ES-I3 (cell line): ENCODE data around the gene CDPF1.

Experiments
- H3K36me3 ChIP-seq: 2 replicates; pipeline ENCODE4 v1.6.1; 2013; ENCODE audit warnings: mild to moderate bottlenecking, low read length, control low read depth, moderate library complexity; ENCODE audit not compliant: insufficient read depth
- H3K4me1 ChIP-seq: 2 replicates; pipeline ENCODE4 v1.6.1; 2013; ENCODE audit warnings: mild to moderate bottlenecking, control low read depth, low read length; ENCODE audit not compliant: insufficient read depth
- H3K9ac ChIP-seq: 2 replicates; pipeline ENCODE4 v1.6.1; 2013; ENCODE audit warnings: low read depth, mild to moderate bottlenecking, low read length, moderate library complexity
- H3K9me3 ChIP-seq: 2 replicates; pipeline ENCODE4 v1.6.1; 2013; ENCODE audit warnings: mild to moderate bottlenecking, low read length, moderate library complexity; ENCODE audit not compliant: control insufficient read depth, insufficient read depth

Gene CDPF1

DNA sequence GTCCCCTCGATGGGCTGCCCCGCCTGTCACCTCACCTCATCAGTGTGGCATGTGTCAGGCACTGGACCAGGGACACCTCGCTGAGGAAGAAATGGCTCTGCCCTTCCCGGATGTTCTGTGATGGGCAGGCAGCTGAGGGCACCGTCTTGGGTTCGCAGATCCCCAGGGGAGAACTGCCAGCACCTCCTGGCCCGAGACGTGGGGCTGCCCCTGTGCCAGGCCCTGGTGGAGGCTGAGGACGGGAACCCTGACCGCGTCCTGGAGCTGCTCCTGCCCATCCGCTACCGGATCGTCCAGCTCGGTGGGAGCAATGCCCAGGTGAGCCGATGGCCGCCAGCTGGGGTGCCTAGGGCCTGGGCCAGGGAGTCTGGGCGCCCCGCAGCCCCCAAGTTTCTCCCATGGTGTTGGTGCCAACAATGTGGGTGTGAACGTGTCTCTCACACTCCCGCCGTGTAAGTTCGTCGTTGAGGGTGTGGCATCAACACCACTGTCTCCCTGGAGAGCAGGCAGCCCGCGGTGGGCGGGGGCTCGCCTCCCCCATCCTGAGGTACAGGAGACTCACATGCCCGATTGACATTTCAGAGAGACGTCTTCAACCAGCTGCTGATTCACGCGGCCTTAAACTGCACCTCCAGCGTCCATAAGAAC lies 39.3 kb upstream of the CDPF1 start:
- Histone ChIP-seq H3K9ac (no peak overlapping the region), H3K4me1 (peaks cover 4% of the 10 kb centered on the region; the same call in 1 of the 2 replicates), H3K36me3 (no peaks in the 10 kb centered on the region), H3K9me3 (no peaks in the 10 kb centered on the region)

- Histone ChIP-seq H3K9me3 (no peaks in the 10 kb centered on the region), H3K4me1 (peaks cover 4% of the 10 kb centered on the region; the same call in 1 of the 2 replicates), H3K36me3 (no peaks in the 10 kb centered on the region), H3K9ac (no peak overlapping the region)
Observed at GRCh38 chr22:46288846-46289243, 38.8 kb upstream of the CDPF1 start.

DNA sequence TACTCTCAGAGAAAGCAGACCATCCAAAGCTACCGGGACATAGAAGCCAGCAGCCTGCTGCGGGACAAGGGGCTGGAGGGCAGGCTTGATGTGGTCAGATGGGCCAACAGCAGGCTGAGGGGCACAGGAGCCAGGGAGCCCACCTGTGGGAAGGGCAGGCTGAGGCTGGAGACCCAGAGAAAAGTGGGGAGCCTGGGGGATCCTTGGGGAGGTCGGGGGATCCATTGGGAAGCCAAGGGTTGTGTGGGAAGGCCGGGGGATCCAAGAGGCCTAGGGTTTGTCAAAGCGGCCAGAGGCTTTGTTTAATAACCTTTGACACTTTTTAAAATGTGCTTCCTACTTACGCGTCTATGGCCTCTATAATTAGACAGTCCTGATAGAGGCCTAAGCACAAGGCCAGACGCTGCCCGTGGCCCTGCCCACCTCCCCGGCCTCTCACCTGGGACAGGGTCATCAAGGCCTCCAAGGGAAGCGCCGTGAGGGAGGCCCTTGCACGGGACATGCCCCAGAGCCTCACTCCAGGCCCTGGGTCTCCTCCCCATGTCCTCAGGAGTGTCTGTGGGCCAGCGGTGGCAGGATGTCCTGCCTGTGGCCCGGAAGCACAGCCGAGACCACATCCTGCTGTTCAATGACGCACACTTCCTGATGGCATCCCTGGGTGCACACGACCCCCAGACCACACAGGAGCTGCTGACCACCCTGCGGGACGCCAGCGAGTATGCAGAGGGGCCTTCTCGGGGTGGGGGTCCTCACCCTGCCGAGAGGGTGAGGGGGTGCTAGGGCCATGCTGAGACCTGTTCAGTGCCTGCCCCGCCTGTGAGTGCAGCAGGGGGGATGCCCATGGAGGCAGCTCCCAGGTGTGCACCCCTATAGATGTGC lies 38.0 kb upstream of the CDPF1 start:
- no peaks in the 10 kb centered on the region for H3K36me3 ChIP-seq
- no peak overlapping the region for H3K9ac ChIP-seq
- H3K4me1 ChIP-seq = no peaks in the 10 kb centered on the region; the same call in 1 of the 2 replicates

GRCh38 chr22:46286941-46287872 lies 37.1 kb upstream of the CDPF1 start:
- Histone ChIP-seq H3K36me3 (no peaks in the 10 kb centered on the region), H3K9me3 (no peaks in the 10 kb centered on the region), H3K4me1 (no peaks in the 10 kb centered on the region), H3K9ac (no peak overlapping the region)

More for the DNA sequence above, 38.0 kb upstream of the CDPF1 start:
- H3K9me3 ChIP-seq = no peaks in the 10 kb centered on the region

DNA sequence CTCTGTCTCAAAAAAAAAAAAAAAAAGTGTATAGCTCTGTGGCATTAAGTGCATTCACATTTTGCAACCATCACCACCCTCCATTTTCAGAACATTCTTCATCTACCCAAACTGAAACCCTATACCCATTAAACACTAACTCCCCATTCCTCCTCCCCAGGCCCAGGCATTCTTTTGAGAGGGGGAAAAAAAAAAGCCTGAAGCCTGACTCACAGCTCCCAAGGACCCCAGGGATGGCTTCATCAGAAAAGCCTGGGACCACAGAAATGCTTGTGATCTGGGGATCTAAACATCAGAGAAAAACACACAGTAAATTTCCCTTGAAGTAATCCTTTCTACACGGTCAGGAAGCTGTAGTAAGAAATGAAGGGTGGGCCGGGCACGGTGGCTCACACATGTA lies 35.9 kb upstream of the CDPF1 start:
- H3K36me3 ChIP-seq = no peaks in the 10 kb centered on the region

DNA sequence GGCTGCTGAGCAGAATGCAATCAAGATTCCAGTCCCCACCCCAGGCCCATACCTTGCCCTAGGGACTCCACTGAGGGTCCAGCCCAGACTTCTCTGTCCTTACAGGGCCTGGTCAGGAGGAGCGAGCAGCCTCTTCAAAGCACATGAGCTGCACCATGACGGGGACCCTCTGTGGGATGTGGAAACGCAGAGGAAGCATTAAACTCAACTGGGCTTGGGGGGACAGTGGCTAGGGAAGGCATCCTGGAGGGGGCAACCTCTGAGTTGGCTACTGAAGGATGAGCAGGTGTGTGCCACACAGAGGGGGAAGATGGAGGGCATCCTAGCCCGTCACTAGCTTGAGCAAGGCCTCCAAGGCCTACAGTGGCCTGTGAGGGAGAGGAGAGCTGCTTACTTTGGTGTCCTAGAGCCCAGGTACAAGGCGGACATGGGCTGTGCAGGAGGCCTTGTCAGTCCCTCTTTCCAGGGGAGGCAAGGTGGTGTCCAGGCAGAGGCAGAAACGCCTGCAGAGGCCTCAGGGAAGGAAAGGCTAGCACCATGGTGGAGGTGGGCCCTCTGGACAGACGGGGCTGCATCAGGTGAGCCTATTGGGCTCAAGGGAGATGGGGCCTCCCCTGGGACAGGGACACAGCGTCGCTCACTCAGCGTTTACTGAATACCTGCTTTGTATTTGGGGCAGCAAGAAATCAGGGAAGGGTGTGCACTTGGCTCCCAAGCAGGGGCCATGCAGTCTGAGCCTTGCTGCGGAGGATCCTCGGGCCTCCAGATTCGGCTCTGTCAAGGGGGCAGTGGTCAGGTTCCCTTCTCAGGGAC lies 32.0 kb upstream of the CDPF1 start:
- no peaks in the 10 kb centered on the region for H3K9me3 ChIP-seq
- H3K4me1 ChIP-seq = no peaks in the 10 kb centered on the region
- no peaks in the 10 kb centered on the region for H3K36me3 ChIP-seq
- no peak overlapping the region for H3K9ac ChIP-seq

More for the DNA sequence above, 35.9 kb upstream of the CDPF1 start:
- Histone ChIP-seq H3K9ac (no peak overlapping the region), H3K4me1 (no peaks in the 10 kb centered on the region), H3K9me3 (no peaks in the 10 kb centered on the region)

- Histone ChIP-seq H3K9ac (no peak overlapping the region), H3K4me1 (no peaks in the 10 kb centered on the region), H3K9me3 (no peaks in the 10 kb centered on the region), H3K36me3 (no peaks in the 10 kb centered on the region)
Observed at GRCh38 chr22:46280999-46281623, 31.0 kb upstream of the CDPF1 start.

GRCh38 chr22:46280063-46280817 lies 30.1 kb upstream of the CDPF1 start:
- H3K4me1 ChIP-seq = no peaks in the 10 kb centered on the region
- no peaks in the 10 kb centered on the region for H3K9me3 ChIP-seq
- H3K9ac ChIP-seq = no peak overlapping the region
- H3K36me3 ChIP-seq = no peaks in the 10 kb centered on the region

- H3K4me1 ChIP-seq = no peaks in the 10 kb centered on the region
- no peak overlapping the region for H3K9ac ChIP-seq
- no peaks in the 10 kb centered on the region for H3K9me3 ChIP-seq
- no peaks in the 10 kb centered on the region for H3K36me3 ChIP-seq
Observed at GRCh38 chr22:46278656-46279645, 28.9 kb upstream of the CDPF1 start.

GRCh38 chr22:46276563-46276962 lies 26.5 kb upstream of the CDPF1 start:
- H3K9me3 ChIP-seq = no peaks in the 10 kb centered on the region
- no peaks in the 10 kb centered on the region for H3K4me1 ChIP-seq
- H3K9ac ChIP-seq = no peak overlapping the region
- no peaks in the 10 kb centered on the region for H3K36me3 ChIP-seq

GRCh38 chr22:46275455-46276122 lies 25.5 kb upstream of the CDPF1 start:
- Histone ChIP-seq H3K9ac (no peak overlapping the region), H3K4me1 (no peaks in the 10 kb centered on the region), H3K36me3 (no peaks in the 10 kb centered on the region), H3K9me3 (no peaks in the 10 kb centered on the region)
